Tibial artery (tissue), 4 donors: ENCODE data around the gene TENM3.

Source experiments
- DNase-seq, 2 donors: peaks; one replicate each; pipeline ENCODE4 v3.0.0-alpha.2; 2019
- H3K27ac ChIP-seq, 2 donors: fragments of 200-600 bp; sonication (generic) in 1 of 2; 1 replicate in 1 of 2; 2 replicates in 1 of 2; pipeline ENCODE4 v1.5.1; 2018 to 2019; ENCODE audit warnings: mild to moderate bottlenecking in 1 of 2
- H3K27me3 ChIP-seq, 2 donors: fragments of 200-600 bp; sonication (generic) in 1 of 2; one replicate each; pipeline versions ENCODE4 v1.5.1 to v1.6.0; 2016 to 2019
- H3K36me3 ChIP-seq, 3 donors: fragments of 200-600 bp; sonication (generic) in 2 of 3; one replicate each; pipeline ENCODE4 v1.5.1; 2016 to 2019; ENCODE audit warnings: mild to moderate bottlenecking in 2 of 3
- H3K4me1 ChIP-seq, 4 donors: fragments of 200-600 bp; sonication (generic) in 2 of 4; 1 replicate in 3 of 4; 2 replicates in 1 of 4; pipeline ENCODE4 v1.5.1; 2016 to 2019
- H3K4me3 ChIP-seq, 2 donors: fragments of 200-600 bp; sonication (generic) in 1 of 2; 1 replicate in 1 of 2; 2 replicates in 1 of 2; pipeline ENCODE4 v1.5.1; 2018 to 2019; ENCODE audit warnings: mild to moderate bottlenecking in 2 of 2
- H3K9me3 ChIP-seq, 3 donors: fragments of 200-600 bp; sonication (generic) in 1 of 3; one replicate each; pipeline ENCODE4 v1.5.1; 2016 to 2019
- intact Hi-C: fragments of 100-400 bp; cut with DNase I; formaldehyde crosslinking; loops from one replicate; pipeline ENCODE4 v1.15.0; 2023; ENCODE audit warnings: low total_unique reads
- TF ChIP-seq, protein P1 (sequence below), 2 experiments: fragments of 200-600 bp in 1 of 2; fragments of 450-650 bp in 1 of 2; IDR thresholded peaks; one replicate each; pipeline ENCODE4 v1.5.1; 2017 to 2019; ENCODE audit warnings: antibody characterized with exemption in 2 of 2, mild to moderate bottlenecking in 1 of 2, moderate library complexity in 1 of 2

The TENM3 gene

DNA sequence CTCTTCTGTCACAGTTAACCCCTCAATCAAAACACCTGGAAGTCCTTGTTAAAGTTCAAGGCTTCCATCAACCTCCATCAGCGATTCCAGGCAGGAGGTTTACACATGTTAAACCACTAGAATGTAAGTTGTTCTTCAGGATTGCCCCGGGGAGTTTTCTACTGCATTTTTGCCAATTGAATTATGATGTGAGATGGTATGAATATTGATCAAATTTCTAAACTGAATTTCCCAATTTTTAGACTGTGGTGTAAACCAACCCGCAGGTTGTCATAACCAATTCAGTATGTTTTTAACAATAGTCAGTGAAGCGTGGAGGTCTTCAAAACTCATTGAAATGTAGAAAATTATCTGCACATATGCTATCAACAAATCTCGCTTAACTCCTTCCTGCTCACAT, 21.2 kb upstream of the TENM3 start:
- TF ChIP-seq, protein P1, sequence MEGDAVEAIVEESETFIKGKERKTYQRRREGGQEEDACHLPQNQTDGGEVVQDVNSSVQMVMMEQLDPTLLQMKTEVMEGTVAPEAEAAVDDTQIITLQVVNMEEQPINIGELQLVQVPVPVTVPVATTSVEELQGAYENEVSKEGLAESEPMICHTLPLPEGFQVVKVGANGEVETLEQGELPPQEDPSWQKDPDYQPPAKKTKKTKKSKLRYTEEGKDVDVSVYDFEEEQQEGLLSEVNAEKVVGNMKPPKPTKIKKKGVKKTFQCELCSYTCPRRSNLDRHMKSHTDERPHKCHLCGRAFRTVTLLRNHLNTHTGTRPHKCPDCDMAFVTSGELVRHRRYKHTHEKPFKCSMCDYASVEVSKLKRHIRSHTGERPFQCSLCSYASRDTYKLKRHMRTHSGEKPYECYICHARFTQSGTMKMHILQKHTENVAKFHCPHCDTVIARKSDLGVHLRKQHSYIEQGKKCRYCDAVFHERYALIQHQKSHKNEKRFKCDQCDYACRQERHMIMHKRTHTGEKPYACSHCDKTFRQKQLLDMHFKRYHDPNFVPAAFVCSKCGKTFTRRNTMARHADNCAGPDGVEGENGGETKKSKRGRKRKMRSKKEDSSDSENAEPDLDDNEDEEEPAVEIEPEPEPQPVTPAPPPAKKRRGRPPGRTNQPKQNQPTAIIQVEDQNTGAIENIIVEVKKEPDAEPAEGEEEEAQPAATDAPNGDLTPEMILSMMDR (IDR thresholded peaks at IDR 0.05): no peak
- H3K4me3 ChIP-seq: no peak overlapping the region

DNA sequence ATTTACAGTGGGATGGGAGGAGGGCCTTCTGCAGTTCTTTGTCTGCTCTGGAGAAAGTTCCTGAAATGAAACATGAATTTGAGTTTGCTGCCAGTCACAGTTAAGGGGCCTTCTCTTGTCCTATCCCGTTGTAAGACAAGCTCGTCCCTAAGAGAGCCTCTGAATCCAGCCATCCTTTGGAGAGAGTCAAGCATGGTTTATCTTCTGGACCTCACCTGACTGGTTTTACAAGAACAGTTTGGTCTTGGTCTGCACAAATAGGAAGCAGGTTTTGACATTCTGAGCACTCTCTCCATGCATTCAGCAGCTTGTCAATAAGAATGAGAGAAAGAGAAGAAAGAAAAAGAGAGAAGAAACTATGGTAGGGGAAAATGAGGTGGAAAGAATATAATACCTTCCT, 20.4 kb upstream of the TENM3 start:
- Histone ChIP-seq H3K27ac (no peak overlapping the region), H3K4me1 (no peaks in the 10 kb centered on the region), H3K4me3 (no peak overlapping the region), H3K27me3 (no peaks in the 10 kb centered on the region), H3K9me3 (no peaks in the 10 kb centered on the region), H3K36me3 (no peaks in the 10 kb centered on the region)
- DNase-seq: no peak
- intact Hi-C loops: no loop called here
- TF ChIP-seq, protein P1 (IDR thresholded peaks at IDR 0.05): no peak

More for the DNA sequence above, 21.2 kb upstream of the TENM3 start:
- no peaks in the 10 kb centered on the region for H3K27me3 ChIP-seq
- no peaks in the 10 kb centered on the region for H3K9me3 ChIP-seq
- no peaks in the 10 kb centered on the region for H3K4me1 ChIP-seq
- H3K36me3 ChIP-seq: no peaks in the 10 kb centered on the region
- no peak overlapping the region for H3K27ac ChIP-seq
- DNase-seq: no peak
- intact Hi-C loops: no loop called here

DNA sequence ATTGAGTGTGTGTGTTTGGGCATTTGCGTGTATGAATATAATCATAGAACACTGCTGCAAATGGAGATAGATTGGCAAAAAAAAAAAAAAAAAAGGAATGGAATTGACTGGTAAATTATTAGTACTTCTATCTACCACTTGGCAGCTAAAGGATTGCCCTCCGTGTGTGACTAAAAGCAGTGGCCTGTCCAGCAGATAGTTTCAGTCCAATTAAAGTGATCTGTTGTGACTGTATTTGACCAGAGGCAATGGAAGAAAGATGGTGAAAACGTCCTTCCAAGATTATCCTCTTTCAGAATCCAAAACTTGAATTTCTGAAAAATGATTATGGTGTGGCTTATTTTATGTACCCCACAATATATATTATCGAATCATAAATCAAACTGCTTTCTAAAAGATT, 19.5 kb upstream of the TENM3 start:
- Histone ChIP-seq H3K9me3 (no peaks in the 10 kb centered on the region), H3K4me1 (no peaks in the 10 kb centered on the region), H3K27me3 (no peaks in the 10 kb centered on the region), H3K4me3 (no peak overlapping the region), H3K27ac (no peak overlapping the region), H3K36me3 (no peaks in the 10 kb centered on the region)
- intact Hi-C loops: no loop called here
- TF ChIP-seq, protein P1 (IDR thresholded peaks at IDR 0.05): no peak
- DNase-seq: no peak

DNA sequence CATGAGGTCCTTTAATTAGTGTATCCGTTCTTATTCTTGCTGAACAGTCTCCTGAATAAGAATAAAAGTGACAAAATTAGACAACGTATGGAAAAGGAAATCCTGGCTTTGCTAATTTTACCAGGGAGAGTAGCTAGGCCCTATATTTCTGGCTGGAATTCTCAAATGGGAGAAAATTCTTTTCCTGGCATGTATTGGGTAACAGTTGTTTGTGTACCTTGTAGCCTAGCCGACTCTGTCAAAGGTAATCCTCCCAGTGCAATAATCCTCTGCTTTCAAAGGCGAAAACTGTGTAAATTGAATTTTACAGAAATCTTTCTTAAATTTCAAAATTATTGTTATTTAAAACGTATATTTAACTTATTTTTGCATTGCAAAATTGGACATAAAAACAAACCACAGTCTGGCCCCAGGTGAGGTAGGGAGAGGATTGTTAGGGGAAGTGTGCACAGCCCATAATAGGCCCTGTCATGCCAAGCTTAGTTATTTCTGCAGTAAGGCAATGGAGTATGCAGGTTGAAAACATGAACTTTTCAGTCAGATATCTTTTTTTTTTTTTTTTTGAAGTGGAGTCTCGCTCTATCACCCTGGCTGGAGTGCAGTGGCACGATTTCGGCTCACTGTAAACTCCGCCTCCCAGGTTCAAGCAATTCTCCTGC, 18.9 kb upstream of the TENM3 start:
- Histone ChIP-seq H3K4me3 (no peak overlapping the region), H3K36me3 (no peaks in the 10 kb centered on the region), H3K4me1 (no peaks in the 10 kb centered on the region), H3K27ac (no peak overlapping the region), H3K27me3 (no peaks in the 10 kb centered on the region), H3K9me3 (no peaks in the 10 kb centered on the region)
- DNase-seq: no peak
- TF ChIP-seq, protein P1 (IDR thresholded peaks at IDR 0.05): no peak
- intact Hi-C loops: no loop called here

DNA sequence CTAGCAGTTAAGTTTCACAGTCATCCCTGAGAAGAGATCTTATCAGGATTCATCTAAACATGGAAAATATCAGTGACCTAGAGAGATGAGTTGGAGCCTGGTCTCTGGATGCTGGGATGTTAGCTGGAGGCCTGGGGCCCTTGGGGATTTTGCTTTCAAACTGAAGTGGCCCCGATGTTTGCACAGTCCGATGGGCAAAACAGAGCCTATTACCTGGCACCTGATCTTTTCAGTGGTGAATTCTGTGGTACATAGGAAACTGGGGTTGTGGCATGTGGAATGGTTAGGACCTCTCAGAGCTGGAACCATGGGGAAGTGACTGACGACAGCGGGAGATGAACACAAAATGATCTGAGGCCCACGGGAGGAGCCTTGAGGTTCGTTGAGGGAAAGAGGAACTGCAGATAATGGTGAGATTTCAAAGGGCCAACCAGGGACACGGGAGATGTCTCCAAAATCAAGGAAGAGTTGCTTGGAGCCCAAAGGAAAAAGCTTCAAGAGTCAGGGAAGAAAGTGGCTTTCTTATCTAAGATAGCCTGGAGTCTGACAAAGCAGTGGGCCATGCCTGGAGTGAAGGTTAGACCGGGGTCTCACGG, 17.8 kb upstream of the TENM3 start:
- Histone ChIP-seq H3K4me1 (no peaks in the 10 kb centered on the region), H3K36me3 (no peaks in the 10 kb centered on the region), H3K9me3 (no peaks in the 10 kb centered on the region), H3K27ac (no peak overlapping the region), H3K4me3 (no peak overlapping the region), H3K27me3 (no peaks in the 10 kb centered on the region)
- TF ChIP-seq, protein P1 (IDR thresholded peaks at IDR 0.05): no peak
- intact Hi-C loops: no loop called here
- no peak for DNase-seq
